Measurements from ENCODE around the gene PCDHGA12.
A peak's percentile ranks its signal among the peaks of the same experiment; 100 is the strongest.
"Not testable (repeated sequence)": the region's sequence is repeated elsewhere in the genome, so short reads cannot be mapped to it uniquely, and the experiment has no call there.

Gene PCDHGA12
- total RNA-seq: 0 to 0.34 reads per million in 2 donors

DNA sequence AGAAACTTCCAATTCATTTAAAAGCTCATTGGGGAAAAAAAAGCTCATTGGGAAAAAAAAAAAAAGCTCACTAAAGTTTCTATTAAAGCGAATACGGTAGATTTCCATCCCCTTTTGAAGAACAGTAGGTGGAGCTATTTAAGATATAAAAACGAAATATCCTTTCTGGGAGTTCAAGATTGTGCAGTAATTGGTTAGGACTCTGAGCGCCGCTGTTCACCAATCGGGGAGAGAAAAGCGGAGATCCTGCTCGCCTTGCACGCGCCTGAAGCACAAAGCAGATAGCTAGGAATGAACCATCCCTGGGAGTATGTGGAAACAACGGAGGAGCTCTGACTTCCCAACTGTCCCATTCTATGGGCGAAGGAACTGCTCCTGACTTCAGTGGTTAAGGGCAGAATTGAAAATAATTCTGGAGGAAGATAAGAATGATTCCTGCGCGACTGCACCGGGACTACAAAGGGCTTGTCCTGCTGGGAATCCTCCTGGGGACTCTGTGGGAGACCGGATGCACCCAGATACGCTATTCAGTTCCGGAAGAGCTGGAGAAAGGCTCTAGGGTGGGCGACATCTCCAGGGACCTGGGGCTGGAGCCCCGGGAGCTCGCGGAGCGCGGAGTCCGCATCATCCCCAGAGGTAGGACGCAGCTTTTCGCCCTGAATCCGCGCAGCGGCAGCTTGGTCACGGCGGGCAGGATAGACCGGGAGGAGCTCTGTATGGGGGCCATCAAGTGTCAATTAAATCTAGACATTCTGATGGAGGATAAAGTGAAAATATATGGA is at the start of gene PCDHGA12:
Gene PCDHGA12 (plus strand): TSS at position 176 of the 782 bp plus-strand sequence. CDS start 253 bp downstream, at position 429.
- DNase-seq: peak in 1 of 5 experiments; percentile 51

DNA sequence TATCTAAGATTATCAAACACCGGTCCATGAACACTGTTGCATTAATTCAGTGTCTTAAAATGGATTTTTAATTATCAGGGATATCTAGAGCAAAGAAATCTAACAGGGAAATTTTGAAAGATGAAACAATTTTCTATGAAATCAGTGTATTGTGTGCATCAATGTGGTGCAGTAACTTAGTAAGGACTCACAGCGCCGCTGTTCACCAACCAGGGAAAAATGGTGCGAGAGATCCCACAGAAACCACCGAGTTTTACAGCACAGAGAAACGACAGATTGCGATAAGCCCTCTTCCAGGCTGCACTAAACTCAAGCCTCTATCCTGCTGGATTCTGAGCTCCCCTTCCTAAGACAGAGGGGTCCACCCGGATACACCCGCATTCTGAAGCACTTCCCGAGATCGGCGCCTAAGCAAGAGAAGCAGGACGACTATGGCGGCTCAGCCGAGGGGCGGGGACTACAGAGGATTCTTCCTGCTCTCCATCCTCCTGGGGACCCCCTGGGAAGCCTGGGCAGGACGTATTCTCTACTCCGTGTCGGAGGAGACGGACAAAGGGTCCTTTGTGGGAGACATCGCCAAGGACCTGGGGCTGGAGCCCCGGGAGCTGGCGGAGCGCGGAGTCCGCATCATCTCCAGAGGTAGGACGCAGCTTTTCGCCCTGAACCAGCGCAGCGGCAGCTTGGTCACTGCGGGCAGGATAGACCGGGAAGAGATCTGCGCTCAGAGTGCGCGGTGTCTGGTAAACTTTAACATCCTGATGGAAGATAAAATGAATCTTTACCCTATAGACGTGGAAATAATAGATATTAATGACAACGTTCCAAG is 47.6 kb upstream of the PCDHGA12 start, which contains the start of gene PCDHGA7:
Gene PCDHGA7 (plus strand): TSS at position 274 of the 826 bp plus-strand sequence. CDS start 158 bp downstream, at position 432.
- peak in 1 of 5 experiments; percentile 11 for DNase-seq

DNA sequence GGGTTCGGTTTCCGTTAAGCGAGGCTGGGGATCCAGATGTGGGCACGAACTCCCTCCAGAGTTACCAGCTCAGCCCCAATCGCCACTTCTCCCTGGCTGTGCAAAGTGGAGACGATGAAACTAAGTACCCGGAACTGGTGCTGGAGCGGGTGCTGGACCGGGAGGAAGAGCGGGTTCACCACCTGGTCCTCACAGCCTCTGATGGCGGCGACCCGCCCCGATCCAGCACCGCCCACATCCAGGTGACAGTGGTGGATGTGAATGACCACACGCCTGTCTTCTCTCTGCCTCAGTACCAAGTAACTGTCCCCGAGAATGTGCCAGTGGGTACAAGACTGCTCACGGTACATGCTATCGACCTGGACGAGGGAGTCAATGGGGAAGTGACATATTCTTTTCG is 47.0 kb upstream of the PCDHGA12 start:
- no peak for DNase-seq

DNA sequence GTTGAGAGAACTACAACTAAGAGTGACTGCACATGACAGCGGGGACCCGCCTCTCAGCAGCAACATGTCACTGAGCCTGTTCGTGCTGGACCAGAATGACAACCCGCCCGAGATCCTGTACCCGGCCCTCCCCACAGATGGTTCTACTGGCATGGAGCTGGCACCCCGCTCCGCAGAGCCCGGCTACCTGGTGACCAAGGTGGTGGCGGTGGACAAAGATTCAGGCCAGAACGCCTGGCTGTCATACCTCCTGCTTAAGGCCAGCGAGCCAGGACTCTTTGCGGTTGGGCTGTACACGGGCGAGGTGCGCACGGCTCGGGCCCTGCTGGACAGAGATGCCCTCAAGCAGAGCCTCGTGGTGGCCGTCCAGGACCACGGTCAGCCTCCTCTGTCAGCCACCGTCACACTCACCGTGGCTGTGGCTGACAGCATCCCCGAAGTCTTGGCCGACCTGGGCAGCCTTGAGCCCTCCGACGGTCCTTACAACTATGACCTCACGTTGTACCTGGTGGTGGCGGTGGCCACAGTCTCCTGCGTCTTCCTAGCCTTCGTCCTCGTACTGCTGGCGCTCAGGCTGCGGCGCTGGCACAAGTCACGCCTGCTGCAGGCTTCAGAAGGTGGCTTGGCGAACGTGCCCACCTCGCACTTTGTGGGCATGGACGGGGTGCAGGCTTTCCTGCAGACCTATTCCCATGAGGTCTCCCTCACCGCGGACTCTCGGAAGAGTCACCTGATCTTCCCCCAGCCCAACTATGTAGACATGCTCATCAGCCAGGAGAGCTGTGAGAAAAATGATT is 45.6 kb upstream of the PCDHGA12 start:
- DNase-seq: no peak

DNA sequence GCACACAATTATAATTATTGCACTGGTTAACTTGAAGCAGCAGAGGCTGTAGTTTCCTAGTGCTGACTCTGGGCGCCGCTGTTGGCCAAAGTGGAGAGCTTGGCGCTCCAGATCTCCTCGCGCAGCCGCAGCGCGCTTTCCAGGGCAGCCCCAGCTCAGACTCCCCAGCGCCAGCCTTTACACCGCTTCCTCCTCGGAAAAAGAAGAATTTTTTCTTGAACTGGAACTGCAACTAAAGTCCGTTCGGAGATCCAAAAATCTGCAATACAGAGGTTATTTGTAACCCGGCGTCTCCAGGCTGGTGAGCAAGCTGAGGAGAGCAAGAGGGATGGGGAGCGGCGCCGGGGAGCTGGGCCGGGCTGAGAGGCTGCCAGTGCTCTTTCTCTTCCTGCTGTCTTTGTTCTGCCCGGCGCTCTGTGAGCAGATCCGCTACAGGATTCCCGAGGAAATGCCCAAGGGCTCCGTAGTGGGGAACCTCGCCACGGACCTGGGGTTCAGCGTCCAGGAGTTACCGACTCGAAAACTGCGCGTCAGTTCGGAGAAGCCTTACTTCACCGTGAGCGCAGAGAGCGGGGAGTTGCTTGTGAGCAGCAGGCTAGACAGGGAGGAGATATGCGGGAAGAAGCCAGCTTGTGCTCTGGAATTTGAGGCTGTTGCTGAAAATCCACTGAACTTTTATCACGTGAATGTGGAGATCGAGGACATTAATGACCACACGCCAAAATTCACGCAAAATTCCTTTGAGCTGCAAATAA is 42.6 kb upstream of the PCDHGA12 start, which contains the start of gene PCDHGB4:
Gene PCDHGB4 (plus strand): TSS at position 142 of the 755 bp plus-strand sequence. CDS start 187 bp downstream, at position 329.
- peak in 1 of 5 experiments; percentile 30 for DNase-seq

DNA sequence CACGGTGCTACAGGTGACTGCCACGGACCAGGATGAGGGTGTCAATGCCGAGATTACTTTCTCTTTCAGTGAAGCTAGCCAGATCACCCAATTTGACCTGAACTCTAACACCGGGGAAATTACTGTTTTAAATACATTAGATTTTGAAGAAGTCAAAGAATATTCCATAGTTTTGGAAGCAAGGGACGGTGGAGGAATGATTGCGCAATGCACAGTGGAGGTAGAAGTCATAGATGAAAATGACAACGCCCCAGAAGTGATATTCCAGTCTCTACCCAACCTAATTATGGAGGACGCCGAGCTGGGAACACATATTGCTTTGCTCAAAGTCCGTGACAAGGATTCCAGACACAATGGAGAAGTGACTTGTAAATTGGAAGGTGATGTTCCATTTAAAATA is 41.6 kb upstream of the PCDHGA12 start:
- DNase-seq: no peak

DNA sequence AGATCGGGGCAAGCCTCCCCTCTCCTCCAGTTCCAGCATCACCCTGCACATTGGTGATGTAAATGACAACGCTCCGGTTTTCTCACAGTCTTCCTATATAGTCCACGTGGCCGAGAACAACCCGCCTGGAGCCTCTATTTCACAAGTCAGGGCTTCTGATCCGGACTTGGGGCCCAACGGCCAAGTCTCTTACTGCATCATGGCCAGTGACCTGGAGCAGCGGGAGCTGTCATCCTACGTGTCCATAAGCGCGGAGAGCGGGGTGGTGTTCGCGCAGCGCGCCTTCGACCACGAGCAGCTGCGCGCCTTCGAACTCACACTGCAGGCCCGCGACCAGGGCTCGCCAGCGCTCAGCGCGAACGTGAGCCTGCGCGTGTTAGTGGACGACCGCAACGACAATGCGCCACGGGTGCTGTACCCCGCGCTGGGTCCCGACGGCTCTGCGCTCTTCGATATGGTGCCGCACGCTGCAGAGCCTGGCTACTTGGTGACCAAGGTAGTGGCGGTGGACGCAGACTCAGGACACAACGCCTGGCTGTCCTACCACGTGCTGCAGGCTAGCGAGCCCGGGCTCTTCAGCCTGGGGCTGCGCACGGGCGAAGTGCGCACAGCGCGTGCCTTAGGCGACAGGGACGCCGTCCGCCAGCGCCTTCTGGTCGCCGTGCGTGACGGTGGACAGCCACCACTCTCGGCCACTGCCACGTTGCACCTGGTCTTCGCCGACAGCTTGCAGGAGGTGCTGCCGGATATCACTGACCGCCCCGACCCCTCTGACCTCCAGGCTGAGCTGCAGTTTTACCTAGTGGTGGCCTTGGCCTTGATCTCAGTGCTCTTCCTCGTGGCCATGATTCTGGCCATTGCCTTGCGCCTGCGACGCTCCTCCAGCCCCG is 40.9 kb upstream of the PCDHGA12 start:
- DNase-seq: no peak

DNA sequence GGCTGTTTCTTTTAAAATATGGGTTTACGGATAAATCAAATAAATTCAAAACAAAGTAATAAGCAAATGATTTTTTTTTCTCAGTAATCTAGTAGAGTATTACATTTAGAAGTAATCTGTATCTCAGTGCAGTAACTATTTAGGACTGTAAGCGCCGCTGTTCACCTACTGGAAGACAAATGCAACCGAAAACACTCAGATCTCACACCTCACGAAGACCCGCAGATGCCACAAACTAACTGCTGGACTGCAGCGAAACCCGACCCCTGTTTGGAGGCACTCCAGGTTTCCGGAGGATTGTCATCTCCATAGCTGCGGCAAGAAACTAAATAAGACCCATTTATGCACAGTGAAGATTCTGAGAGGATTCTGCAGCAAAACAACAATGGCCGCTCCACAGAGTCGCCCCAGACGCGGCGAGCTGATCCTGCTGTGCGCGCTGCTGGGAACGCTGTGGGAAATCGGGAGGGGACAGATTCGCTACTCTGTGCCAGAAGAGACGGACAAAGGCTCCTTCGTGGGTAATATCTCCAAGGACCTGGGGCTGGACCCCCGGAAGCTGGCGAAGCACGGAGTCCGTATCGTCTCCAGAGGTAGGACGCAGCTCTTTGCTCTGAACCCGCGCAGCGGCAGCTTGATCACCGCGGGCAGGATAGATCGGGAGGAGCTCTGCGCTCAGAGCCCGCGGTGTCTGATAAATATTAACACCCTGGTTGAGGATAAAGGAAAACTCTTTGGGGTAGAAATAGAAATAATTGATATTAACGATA is 37.7 kb upstream of the PCDHGA12 start, which contains the start of gene PCDHGA8:
Gene PCDHGA8 (plus strand): TSS at position 205 of the 770 bp plus-strand sequence. CDS start 181 bp downstream, at position 386.
- peak in 1 of 5 experiments; percentile 14 for DNase-seq

DNA sequence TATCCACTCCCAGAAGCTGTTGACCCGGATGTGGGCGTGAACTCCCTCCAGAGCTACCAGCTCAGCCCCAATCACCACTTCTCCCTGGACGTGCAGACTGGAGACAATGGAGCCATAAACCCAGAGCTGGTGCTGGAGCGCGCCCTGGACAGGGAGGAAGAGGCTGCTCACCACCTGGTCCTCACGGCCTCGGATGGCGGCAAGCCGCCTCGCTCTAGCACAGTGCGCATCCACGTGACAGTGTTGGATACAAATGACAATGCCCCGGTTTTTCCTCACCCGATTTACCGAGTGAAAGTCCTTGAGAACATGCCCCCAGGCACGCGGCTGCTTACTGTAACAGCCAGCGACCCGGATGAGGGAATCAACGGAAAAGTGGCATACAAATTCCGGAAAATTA is 37.0 kb upstream of the PCDHGA12 start:
- DNase-seq: no peak

DNA sequence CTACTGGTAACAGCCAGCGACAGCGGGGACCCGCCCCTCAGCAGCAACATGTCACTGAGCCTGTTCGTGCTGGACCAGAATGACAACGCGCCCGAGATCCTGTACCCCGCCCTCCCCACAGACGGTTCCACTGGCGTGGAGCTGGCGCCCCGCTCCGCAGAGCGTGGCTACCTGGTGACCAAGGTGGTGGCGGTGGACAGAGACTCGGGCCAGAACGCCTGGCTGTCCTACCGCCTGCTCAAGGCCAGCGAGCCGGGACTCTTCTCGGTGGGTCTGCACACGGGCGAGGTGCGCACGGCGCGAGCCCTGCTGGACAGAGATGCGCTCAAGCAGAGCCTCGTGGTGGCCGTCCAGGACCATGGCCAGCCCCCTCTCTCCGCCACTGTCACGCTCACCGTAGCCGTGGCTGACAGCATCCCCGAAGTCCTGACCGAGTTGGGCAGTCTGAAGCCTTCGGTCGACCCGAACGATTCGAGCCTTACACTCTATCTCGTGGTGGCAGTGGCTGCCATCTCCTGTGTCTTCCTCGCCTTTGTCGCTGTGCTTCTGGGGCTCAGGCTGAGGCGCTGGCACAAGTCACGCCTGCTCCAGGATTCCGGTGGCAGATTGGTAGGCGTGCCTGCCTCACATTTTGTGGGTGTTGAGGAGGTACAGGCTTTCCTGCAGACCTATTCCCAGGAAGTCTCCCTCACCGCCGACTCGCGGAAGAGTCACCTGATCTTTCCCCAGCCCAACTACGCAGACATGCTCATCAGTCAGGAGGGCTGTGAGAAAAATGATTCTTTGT is 35.7 kb upstream of the PCDHGA12 start:
- DNase-seq: not testable (repeated sequence)

DNA sequence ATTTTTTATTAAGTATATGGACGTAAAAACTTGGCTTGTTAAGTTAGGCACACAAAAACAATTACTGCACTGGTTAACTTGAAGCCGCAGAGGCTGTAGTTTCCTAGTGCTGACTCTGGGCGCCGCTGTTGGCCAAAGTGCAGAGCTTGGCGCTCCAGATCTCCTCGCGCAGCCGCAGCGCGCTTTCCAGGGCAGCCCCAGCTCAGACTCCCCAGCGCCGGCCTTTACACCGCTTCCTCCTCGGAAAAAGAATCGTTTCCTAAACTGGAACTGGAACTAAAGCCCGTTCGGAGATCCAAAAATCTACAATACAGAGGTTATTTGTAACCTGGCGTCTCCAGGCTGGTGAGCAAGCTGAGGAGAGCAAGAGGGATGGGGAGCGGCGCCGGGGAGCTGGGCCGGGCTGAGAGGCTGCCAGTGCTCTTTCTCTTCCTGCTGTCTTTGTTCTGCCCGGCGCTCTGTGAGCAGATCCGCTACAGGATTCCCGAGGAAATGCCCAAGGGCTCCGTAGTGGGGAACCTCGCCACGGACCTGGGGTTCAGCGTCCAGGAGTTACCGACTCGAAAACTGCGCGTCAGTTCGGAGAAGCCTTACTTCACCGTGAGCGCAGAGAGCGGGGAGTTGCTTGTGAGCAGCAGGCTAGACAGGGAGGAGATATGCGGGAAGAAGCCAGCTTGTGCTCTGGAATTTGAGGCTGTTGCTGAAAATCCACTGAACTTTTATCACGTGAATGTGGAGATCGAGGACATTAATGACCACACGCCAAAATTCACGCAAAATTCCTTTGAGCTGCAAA is 32.4 kb upstream of the PCDHGA12 start, which contains the start of gene PCDHGB5:
Gene PCDHGB5 (plus strand): TSS at position 192 of the 796 bp plus-strand sequence. CDS start 181 bp downstream, at position 373.
- DNase-seq: peak in 1 of 5 experiments; percentile 45

DNA sequence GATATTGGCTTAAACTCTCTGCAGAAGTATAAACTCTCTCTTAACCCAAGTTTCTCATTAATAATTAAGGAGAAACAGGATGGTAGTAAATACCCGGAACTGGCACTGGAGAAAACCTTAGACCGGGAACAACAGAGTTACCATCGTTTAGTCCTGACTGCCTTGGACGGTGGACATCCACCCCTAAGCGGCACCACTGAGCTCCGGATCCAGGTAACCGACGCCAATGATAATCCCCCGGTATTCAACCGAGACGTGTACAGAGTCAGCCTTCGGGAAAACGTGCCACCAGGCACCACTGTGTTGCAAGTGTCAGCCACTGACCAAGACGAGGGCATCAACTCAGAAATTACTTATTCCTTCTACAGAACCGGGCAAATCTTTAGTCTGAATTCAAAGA is 31.7 kb upstream of the PCDHGA12 start:
- DNase-seq: no peak

DNA sequence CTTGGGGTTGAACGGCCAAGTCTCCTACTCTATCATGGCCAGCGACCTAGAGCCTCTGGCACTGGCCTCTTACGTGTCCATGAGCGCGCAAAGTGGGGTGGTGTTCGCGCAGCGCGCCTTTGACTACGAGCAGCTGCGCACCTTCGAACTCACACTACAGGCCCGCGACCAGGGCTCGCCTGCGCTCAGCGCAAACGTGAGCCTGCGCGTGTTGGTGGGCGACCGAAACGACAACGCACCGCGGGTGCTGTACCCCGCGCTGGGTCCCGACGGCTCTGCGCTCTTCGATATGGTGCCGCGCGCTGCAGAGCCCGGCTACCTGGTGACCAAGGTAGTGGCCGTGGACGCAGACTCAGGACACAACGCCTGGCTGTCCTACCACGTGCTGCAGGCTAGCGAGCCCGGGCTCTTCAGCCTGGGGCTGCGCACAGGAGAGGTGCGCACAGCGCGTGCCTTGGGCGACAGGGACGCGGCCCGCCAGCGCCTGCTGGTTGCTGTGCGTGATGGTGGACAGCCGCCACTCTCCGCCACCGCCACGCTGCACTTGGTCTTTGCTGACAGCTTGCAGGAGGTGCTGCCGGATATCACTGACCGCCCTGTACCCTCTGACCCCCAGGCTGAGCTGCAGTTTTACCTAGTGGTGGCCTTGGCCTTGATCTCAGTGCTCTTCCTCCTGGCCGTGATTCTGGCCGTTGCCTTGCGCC is 30.6 kb upstream of the PCDHGA12 start:
- DNase-seq: no peak

DNA sequence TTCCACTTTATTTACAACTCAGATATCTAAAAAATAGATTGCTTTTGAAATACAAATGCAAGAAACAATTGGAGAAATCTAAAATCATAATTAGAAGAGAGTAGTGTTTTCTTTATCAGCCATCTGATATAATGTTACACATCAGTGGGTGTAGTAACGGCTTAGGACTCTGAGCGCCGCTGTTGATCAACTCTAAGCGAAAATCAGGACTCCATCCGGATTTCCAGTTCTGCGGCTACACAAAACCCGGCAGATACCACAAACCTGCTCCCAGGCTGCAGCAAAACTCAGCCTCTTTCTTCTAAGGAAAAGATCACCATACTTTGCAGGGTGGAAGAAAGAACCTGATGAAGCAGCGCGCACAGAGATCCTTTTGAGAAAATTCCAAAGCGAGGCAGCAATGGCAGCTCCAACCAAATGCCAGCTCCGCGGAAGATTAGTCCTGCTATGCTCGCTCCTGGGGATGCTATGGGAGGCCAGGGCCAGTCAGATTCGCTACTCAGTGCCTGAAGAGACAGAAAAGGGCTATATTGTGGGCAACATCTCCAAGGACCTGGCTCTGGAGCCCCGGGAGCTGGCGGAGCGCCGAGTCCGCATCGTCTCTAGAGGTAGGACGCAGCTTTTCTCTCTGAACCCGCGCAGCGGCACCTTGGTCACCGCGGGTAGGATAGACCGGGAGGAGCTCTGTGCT is 27.6 kb upstream of the PCDHGA12 start, which contains the start of gene PCDHGA9:
Gene PCDHGA9 (plus strand): TSS at position 226 of the 691 bp plus-strand sequence. CDS start 175 bp downstream, at position 401.
- DNase-seq: no peak

DNA sequence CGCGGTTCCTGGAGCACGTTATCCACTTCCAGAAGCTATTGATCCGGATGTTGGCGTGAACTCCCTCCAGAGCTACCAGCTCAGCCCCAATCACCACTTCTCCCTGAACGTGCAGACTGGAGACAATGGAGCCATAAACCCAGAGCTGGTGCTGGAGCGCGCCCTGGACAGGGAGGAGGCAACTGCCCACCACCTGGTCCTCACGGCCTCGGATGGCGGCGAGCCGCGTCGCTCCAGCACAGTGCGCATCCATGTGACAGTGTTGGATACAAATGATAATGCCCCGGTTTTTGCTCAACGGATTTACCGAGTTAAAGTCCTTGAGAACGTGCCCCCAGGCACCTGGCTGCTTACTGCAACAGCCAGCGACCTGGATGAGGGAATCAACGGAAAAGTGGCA is 26.9 kb upstream of the PCDHGA12 start:
- DNase-seq: no peak

DNA sequence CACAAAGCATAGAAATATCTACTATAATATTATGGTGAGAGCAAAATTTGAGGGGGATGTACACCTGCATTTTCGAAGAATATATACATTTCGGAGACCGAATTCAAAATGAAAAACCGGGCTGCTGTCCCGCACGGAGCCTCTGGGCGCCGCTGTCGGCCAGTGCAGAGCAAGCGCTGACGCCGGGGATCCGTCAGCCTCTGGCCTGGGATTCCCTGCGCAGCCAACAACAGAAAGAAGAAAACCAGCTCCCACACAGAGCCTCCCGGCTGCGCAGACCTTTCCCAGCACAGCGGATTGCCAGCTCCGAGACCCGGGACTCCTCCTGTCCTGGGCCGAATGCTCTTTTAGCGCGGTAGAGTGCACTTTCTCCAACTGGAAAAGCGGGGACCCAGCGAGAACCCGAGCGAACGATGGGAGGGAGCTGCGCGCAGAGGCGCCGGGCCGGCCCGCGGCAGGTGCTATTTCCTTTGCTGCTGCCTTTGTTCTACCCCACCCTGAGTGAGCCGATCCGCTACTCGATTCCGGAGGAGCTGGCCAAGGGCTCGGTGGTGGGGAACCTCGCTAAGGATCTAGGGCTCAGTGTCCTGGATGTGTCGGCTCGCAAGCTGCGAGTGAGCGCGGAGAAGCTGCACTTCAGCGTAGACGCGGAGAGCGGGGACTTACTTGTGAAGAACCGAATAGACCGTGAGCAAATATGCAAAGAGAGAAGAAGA is 22.4 kb upstream of the PCDHGA12 start, which contains the start of gene PCDHGB6:
Gene PCDHGB6 (plus strand): TSS at position 232 of the 716 bp plus-strand sequence. CDS start 182 bp downstream, at position 414.
- peak in 1 of 5 experiments; percentile 36 for DNase-seq

Data from T-helper 2 cell (primary cell).